ENCODE results near the gene GAPDH.

- TF ChIP-seq CREB1 (CRISPR knock-in tag; IDR thresholded peaks at IDR 0.05) (no peak), GABPB1 (CRISPR knock-in tag; IDR thresholded peaks at IDR 0.05) (no peak), USF1 (CRISPR knock-in tag; IDR thresholded peaks at IDR 0.05) (no peak), NR1H2 (CRISPR knock-in tag; IDR thresholded peaks at IDR 0.05) (no peak), CTCF (IDR thresholded peaks at IDR 0.05) (no peak), SP1 (CRISPR knock-in tag; conservative IDR thresholded peaks at IDR 0.05) (no peak)
- TF ChIP-seq, protein P1, sequence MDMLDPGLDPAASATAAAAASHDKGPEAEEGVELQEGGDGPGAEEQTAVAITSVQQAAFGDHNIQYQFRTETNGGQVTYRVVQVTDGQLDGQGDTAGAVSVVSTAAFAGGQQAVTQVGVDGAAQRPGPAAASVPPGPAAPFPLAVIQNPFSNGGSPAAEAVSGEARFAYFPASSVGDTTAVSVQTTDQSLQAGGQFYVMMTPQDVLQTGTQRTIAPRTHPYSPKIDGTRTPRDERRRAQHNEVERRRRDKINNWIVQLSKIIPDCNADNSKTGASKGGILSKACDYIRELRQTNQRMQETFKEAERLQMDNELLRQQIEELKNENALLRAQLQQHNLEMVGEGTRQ (CRISPR knock-in tag; IDR thresholded peaks at IDR 0.05): no peak
- TF ChIP-seq, protein P2, sequence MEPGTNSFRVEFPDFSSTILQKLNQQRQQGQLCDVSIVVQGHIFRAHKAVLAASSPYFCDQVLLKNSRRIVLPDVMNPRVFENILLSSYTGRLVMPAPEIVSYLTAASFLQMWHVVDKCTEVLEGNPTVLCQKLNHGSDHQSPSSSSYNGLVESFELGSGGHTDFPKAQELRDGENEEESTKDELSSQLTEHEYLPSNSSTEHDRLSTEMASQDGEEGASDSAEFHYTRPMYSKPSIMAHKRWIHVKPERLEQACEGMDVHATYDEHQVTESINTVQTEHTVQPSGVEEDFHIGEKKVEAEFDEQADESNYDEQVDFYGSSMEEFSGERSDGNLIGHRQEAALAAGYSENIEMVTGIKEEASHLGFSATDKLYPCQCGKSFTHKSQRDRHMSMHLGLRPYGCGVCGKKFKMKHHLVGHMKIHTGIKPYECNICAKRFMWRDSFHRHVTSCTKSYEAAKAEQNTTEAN (CRISPR knock-in tag; IDR thresholded peaks at IDR 0.05): no peak
Observed at GRCh38 chr12:6534695-6534944, 303 bp downstream of the GAPDH start.
